Body of pancreas (tissue), 4 donors: ENCODE results near the gene UPK3B.
"Not testable (repeated sequence)": the region's sequence is repeated elsewhere in the genome, so short reads cannot be mapped to it uniquely, and the experiment has no call there.

Experiments
- CTCF ChIP-seq, 7 experiments: fragments of 450-650 bp in 4 of 7; fragments of 200-600 bp in 3 of 7; sonication (generic) in 3 of 7; IDR thresholded peaks; one replicate each; pipeline ENCODE4 v1.5.1; 2016 to 2019; ENCODE audit warnings: antibody characterized with exemption in 7 of 7
- POLR2A ChIP-seq, 3 donors: fragments of 450-650 bp; IDR thresholded peaks; one replicate each; pipeline ENCODE4 v1.6.1; 2016; ENCODE audit warnings: antibody characterized with exemption in 3 of 3, mild to moderate bottlenecking in 2 of 3

GRCh38 chr7:76483081-76483480, 27.3 kb upstream of the UPK3B start:
- not testable (repeated sequence) for TF ChIP-seq CTCF, POLR2A (IDR thresholded peaks at IDR 0.05)
